Stomach (tissue), 9 donors: Measurements from ENCODE around the gene RCAN2. TPM values are rescaled to one million over a fixed set of nuclear protein-coding genes. Genes with fewer than 3 reads are reported as not detected.

ENCODE experiments used
- DNase-seq, 2 donors: peaks; one replicate each; pipeline versions ENCODE4 v3.0.0 to v3.0.0-alpha.2; 2013 to 2019
- H3K27ac ChIP-seq, 5 donors: fragments of 200-600 bp in 4 of 5; sonication (generic) in 4 of 5; one replicate each; pipeline ENCODE4 v1.5.1; 2013 to 2019; ENCODE audit warnings: mild to moderate bottlenecking in 1 of 5, moderate library complexity in 1 of 5
- H3K27me3 ChIP-seq, 3 donors: fragments of 200-600 bp; sonication (generic); one replicate each; pipeline ENCODE4 v1.5.1; 2017 to 2019; ENCODE audit warnings: mixed run types in 1 of 3
- H3K36me3 ChIP-seq, 4 donors: fragments of 200-600 bp; sonication (generic); 1 replicate in 3 of 4; 2 replicates in 1 of 4; pipeline ENCODE4 v1.5.1; 2016 to 2019
- H3K4me1 ChIP-seq, 4 donors: fragments of 200-600 bp; sonication (generic); one replicate each; pipeline ENCODE4 v1.5.1; 2016 to 2019
- H3K4me3 ChIP-seq, 4 donors: fragments of 200-600 bp; sonication (generic) in 3 of 4; one replicate each; pipeline ENCODE4 v1.5.1; 2016 to 2019; ENCODE audit warnings: mild to moderate bottlenecking in 1 of 4
- H3K9me3 ChIP-seq, 4 donors: fragments of 200-600 bp; sonication (generic); one replicate each; pipeline ENCODE4 v1.5.1; 2016 to 2019
- EP300 ChIP-seq: sonication (generic); formaldehyde crosslinking; IDR thresholded peaks from one replicate; pipeline ENCODE4 v1.6.1; 2017; ENCODE audit warnings: antibody characterized with exemption
- POLR2A ChIP-seq, 4 donors: fragments of 450-650 bp; IDR thresholded peaks; one replicate each; pipeline ENCODE4 v1.6.1; 2016; ENCODE audit warnings: antibody characterized with exemption in 4 of 4, control low read depth in 2 of 4, mild to moderate bottlenecking in 1 of 4, moderate library complexity in 1 of 4
- POLR2AphosphoS5 ChIP-seq, 3 donors: sonication (generic); formaldehyde crosslinking; IDR thresholded peaks; one replicate each; pipeline ENCODE4 v1.6.1; 2016; ENCODE audit warnings: antibody characterized with exemption in 3 of 3
- WGBS, 5 donors: extraction: QIAGEN DNeasy Blood & Tissue Kit in 3 of 5; methylation state at CpG; one replicate each; pipeline versions ENCODE4 v1.1.5 to v1.1.7; 2013 to 2018; 5-methylcytosine and 5-hydroxymethylcytosine counted together
- intact Hi-C: fragments of 100-400 bp; cut with DNase I; formaldehyde crosslinking; loops from one replicate; pipeline ENCODE4 v1.15.1; 2023; ENCODE audit warnings: low total_unique reads
- polyA plus RNA-seq, 3 donors: library from polyadenylated mRNA; stranded (reverse); fragments of 200-250 nt; gene quantifications; one replicate each; pipeline ENCODE4 v1.2.3, GENCODE V29; 2013
- total RNA-seq, 5 donors: library from RNA; depleted of rRNA; stranded (reverse); fragments of >200 nt; gene quantifications; one replicate each; pipeline versions ENCODE4 v1.1.0 to v1.2.3, GENCODE V29; 2014 to 2016
- TF ChIP-seq, protein P1 (sequence below), 7 experiments: fragments of 450-650 bp in 4 of 7; fragments of 200-600 bp in 3 of 7; sonication (generic) in 3 of 7; IDR thresholded peaks; one replicate each; pipeline ENCODE4 v1.5.1; 2016 to 2019; ENCODE audit warnings: antibody characterized with exemption in 7 of 7, control low read depth in 2 of 7, mild to moderate bottlenecking in 1 of 7
- donor health status: healthy with polysubstance abuse.
- donor health status: Bipolar disorder and iron deficiency.
- donor health status: healthy.

RCAN2 gene
- total and polyA plus RNA-seq, 8 donors = 7.2 to 69.2 (median 21.4) TPM

DNA sequence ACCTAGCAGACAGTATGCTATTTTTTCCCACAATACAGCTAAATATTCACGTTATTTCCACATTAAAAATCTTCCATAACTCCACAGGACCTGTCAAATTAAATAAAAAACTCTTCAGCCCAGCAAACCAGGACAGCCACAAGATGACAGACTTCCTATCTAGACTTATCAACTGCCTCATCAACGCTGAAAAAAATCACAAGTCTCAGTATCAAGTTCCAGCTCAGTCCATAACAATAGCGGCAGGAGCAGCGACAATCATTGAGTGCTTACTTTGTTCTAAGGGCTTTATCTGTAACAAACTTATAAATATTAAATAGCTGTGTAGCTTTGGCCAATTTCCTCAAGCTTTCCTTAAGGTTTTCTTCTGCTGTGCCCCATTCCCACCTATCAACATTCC is 24.7 kb downstream of the RCAN2 start:
- no peaks in the 10 kb centered on the region for H3K27me3 ChIP-seq
- 55 to 67% (median 62%) methylated on average over 4 of the region's 4 CpGs for WGBS, 5 donors
- H3K36me3 ChIP-seq = no peaks in the 10 kb centered on the region
- H3K27ac ChIP-seq = no peak overlapping the region
- H3K9me3 ChIP-seq = no peaks in the 10 kb centered on the region
- peaks cover 0 to 32% (median 15%) of the 10 kb centered on the region in 4 donors for H3K4me1 ChIP-seq
- no peak overlapping the region for H3K4me3 ChIP-seq
- no peak for DNase-seq
- TF ChIP-seq, protein P1, sequence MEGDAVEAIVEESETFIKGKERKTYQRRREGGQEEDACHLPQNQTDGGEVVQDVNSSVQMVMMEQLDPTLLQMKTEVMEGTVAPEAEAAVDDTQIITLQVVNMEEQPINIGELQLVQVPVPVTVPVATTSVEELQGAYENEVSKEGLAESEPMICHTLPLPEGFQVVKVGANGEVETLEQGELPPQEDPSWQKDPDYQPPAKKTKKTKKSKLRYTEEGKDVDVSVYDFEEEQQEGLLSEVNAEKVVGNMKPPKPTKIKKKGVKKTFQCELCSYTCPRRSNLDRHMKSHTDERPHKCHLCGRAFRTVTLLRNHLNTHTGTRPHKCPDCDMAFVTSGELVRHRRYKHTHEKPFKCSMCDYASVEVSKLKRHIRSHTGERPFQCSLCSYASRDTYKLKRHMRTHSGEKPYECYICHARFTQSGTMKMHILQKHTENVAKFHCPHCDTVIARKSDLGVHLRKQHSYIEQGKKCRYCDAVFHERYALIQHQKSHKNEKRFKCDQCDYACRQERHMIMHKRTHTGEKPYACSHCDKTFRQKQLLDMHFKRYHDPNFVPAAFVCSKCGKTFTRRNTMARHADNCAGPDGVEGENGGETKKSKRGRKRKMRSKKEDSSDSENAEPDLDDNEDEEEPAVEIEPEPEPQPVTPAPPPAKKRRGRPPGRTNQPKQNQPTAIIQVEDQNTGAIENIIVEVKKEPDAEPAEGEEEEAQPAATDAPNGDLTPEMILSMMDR (IDR thresholded peaks at IDR 0.05) = no peak
- TF ChIP-seq POLR2AphosphoS5 (IDR thresholded peaks at IDR 0.05) (no peak), EP300 (no peak), POLR2A (IDR thresholded peaks at IDR 0.05) (no peak)
- intact Hi-C loops = no loop called here

DNA sequence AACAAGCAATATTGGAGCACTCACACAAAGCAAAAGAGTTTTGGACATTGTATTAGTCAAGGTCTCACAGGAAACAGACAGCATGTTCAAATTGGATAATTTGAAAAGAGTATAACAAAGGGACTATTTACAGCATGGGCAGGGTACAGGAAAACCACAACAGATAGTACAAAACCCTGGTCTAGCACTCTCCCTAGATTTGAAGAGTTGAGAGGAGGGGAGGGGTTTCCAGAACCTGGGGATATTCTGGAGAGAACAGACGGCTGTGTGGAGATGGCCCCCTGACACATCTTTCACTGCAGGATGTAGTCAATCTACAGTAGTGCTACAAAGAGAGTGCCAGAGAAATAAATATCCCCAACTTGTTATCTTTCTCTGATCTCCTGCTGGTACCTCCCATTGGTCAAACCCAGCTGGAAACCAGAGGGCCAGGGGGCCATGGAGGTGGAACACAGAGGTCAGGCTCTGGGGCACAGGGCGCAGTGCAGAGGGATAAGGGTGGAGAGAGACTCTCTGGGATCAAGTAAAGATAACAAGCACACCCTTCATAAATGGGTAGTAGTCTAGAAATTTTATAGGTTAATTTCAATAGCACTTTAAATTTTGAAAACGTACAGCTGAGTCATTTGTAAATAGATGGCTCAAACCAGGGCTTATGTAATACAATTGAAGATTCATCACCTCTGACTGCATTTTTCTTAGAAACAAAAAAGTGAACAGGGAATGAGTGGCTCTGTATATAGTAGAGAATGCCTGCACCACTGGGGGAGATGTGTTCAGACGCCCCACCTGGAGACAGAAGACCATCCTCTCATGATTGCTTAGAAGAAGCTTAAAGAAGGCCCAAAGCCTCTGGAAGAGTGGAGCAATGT is 25.7 kb downstream of the RCAN2 start:
- no peaks in the 10 kb centered on the region for H3K27me3 ChIP-seq
- H3K4me3 ChIP-seq = no peak overlapping the region
- no peaks in the 10 kb centered on the region for H3K36me3 ChIP-seq
- H3K9me3 ChIP-seq = no peaks in the 10 kb centered on the region
- WGBS, 5 donors = 54 to 61% (median 59%) methylated on average over 4 of the region's 4 CpGs
- intact Hi-C loops = no loop called here
- no peak for DNase-seq
- H3K27ac ChIP-seq = peak overlapping the region in 3 of 5 donors; percentile 7 to 34 (median 22)
- TF ChIP-seq POLR2A (IDR thresholded peaks at IDR 0.05) (no peak), POLR2AphosphoS5 (IDR thresholded peaks at IDR 0.05) (no peak), EP300 (no peak)
- TF ChIP-seq, protein P1 (IDR thresholded peaks at IDR 0.05) = no peak
- peaks cover 0 to 32% (median 15%) of the 10 kb centered on the region in 4 donors for H3K4me1 ChIP-seq

DNA sequence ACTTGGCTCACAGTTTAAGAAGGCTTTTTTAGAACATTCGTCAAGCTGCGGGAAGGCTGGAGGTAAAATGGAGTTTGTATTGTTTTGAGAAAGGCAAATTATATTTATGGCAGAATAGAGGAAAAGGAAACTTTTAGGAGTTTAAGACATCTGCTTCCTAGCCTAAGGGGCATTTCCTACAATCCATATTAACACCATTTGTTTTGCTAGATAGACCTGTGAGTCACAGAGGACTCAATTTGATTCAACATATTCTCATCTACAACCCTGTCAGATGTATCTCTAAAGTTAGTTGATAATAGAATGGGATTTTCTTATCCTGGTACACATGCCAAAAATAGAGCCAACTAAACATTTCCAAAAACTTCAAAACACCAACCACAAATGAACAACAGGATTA is 35.0 kb downstream of the RCAN2 start:
- TF ChIP-seq EP300 (no peak), POLR2AphosphoS5 (IDR thresholded peaks at IDR 0.05) (no peak), POLR2A (IDR thresholded peaks at IDR 0.05) (no peak)
- TF ChIP-seq, protein P1 (IDR thresholded peaks at IDR 0.05) = no peak
- Histone ChIP-seq H3K4me3 (no peak overlapping the region), H3K27ac (peak overlapping the region in 1 of 5 donors; percentile 8), H3K4me1 (peaks cover 0 to 23% (median 10%) of the 10 kb centered on the region in 4 donors), H3K36me3 (no peaks in the 10 kb centered on the region), H3K27me3 (no peaks in the 10 kb centered on the region), H3K9me3 (no peaks in the 10 kb centered on the region)
- 67 to 88% (median 86%) methylated on average over 2 of the region's 2 CpGs for WGBS, 5 donors
- no peak for DNase-seq
- intact Hi-C loops = no loop called here

- H3K27ac ChIP-seq = no peak overlapping the region
- H3K36me3 ChIP-seq = no peaks in the 10 kb centered on the region
- TF ChIP-seq, protein P1 (IDR thresholded peaks at IDR 0.05) = no peak
- TF ChIP-seq POLR2AphosphoS5 (IDR thresholded peaks at IDR 0.05) (no peak), POLR2A (IDR thresholded peaks at IDR 0.05) (no peak), EP300 (no peak)
- peaks cover 0 to 23% (median 10%) of the 10 kb centered on the region in 4 donors for H3K4me1 ChIP-seq
- DNase-seq = no peak
- H3K27me3 ChIP-seq = no peaks in the 10 kb centered on the region
- intact Hi-C loops = no loop called here
- 66 to 88% (median 73%) methylated on average over 1 of the region's 1 CpG for WGBS, 5 donors
- H3K9me3 ChIP-seq = peaks cover 0 to under 1% (median 0%) of the 10 kb centered on the region in 4 donors
- H3K4me3 ChIP-seq = no peak overlapping the region
Observed at GRCh38 chr6:46454691-46455090, 36.6 kb downstream of the RCAN2 start.
